Measurements from ENCODE around the gene RPS3.

DNA sequence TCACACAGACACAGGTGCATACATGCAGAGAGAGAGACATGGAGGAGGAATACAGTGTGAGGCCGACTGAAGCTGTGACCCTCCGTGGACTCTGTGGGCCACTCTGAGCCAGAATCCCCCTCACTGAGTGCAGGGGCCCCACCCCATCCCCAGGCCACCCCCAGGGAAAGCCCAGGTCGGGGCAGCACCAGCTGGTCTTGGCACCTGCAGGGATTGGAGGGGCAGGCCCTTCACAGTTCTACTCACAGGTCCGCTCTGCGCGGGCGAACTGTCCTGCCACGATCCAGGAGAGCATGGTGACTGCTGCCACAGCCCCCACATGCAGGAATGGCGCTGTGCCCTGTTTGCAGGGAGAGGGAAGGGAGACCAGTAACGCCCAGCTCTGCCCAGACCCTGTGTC, 50.0 kb downstream of the RPS3 start:
- TF ChIP-seq ZFP30 (CRISPR knock-in tag; IDR thresholded peaks at IDR 0.05) (no peak), OSR1 (CRISPR knock-in tag; IDR thresholded peaks at IDR 0.05) (no peak), ZC3H10 (CRISPR knock-in tag; IDR thresholded peaks at IDR 0.05) (no peak), ZNF8 (CRISPR knock-in tag; IDR thresholded peaks at IDR 0.05) (no peak)
- TF ChIP-seq, protein P1, sequence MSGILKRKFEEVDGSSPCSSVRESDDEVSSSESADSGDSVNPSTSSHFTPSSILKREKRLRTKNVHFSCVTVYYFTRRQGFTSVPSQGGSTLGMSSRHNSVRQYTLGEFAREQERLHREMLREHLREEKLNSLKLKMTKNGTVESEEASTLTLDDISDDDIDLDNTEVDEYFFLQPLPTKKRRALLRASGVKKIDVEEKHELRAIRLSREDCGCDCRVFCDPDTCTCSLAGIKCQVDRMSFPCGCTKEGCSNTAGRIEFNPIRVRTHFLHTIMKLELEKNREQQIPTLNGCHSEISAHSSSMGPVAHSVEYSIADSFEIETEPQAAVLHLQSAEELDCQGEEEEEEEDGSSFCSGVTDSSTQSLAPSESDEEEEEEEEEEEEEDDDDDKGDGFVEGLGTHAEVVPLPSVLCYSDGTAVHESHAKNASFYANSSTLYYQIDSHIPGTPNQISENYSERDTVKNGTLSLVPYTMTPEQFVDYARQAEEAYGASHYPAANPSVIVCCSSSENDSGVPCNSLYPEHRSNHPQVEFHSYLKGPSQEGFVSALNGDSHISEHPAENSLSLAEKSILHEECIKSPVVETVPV (CRISPR knock-in tag; IDR thresholded peaks at IDR 0.05) = no peak
- TF ChIP-seq, protein P2, sequence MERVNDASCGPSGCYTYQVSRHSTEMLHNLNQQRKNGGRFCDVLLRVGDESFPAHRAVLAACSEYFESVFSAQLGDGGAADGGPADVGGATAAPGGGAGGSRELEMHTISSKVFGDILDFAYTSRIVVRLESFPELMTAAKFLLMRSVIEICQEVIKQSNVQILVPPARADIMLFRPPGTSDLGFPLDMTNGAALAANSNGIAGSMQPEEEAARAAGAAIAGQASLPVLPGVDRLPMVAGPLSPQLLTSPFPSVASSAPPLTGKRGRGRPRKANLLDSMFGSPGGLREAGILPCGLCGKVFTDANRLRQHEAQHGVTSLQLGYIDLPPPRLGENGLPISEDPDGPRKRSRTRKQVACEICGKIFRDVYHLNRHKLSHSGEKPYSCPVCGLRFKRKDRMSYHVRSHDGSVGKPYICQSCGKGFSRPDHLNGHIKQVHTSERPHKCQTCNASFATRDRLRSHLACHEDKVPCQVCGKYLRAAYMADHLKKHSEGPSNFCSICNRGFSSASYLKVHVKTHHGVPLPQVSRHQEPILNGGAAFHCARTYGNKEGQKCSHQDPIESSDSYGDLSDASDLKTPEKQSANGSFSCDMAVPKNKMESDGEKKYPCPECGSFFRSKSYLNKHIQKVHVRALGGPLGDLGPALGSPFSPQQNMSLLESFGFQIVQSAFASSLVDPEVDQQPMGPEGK (CRISPR knock-in tag; IDR thresholded peaks at IDR 0.05; ENCODE audit: borderline replicate concordance) = no peak
